ENCODE measurements around the gene KCNIP3.
A peak's percentile ranks its signal among the peaks of the same experiment; 100 is the strongest.
"Not testable (repeated sequence)": the region's sequence is repeated elsewhere in the genome, so short reads cannot be mapped to it uniquely, and the experiment has no call there.

The KCNIP3 gene

GRCh38 chr2:95389245-95390119 lies 92.3 kb downstream of the KCNIP3 start:
- no peak for DNase-seq

- no peak for DNase-seq
These were observed 93.2 kb downstream of the KCNIP3 start for GRCh38 chr2:95390272-95390880.

GRCh38 chr2:95390881-95391321 lies 93.8 kb downstream of the KCNIP3 start:
- no peak for DNase-seq

GRCh38 chr2:95391641-95392310 lies 94.6 kb downstream of the KCNIP3 start:
- DNase-seq = no peak

GRCh38 chr2:95392320-95392719 lies 95.2 kb downstream of the KCNIP3 start:
- no peak for DNase-seq

GRCh38 chr2:95392730-95393455 lies 95.7 kb downstream of the KCNIP3 start:
- DNase-seq = no peak

- DNase-seq = no peak
These were observed 96.8 kb downstream of the KCNIP3 start for GRCh38 chr2:95393901-95394300.

GRCh38 chr2:95399061-95399460 lies 101.9 kb downstream of the KCNIP3 start:
- no peak for DNase-seq

- DNase-seq = no peak
These were observed 104.3 kb downstream of the KCNIP3 start for GRCh38 chr2:95401480-95401879.

- DNase-seq = peak; percentile 14
These were observed 104.8 kb downstream of the KCNIP3 start for GRCh38 chr2:95402004-95402369.

GRCh38 chr2:95402370-95403203 lies 105.4 kb downstream of the KCNIP3 start, which contains the start of gene FAHD2A:
TSS of gene FAHD2A (plus strand) at chr2:95402708. CDS start at chr2:95405559, 2,851 bp downstream.
- peak; percentile 80 for DNase-seq

- DNase-seq = peak; percentile 3
These were observed 106.1 kb downstream of the KCNIP3 start for GRCh38 chr2:95403204-95403721.

GRCh38 chr2:95403824-95404223 lies 106.7 kb downstream of the KCNIP3 start:
- not testable (repeated sequence) for DNase-seq

GRCh38 chr2:95404676-95405075 lies 107.5 kb downstream of the KCNIP3 start:
- DNase-seq = not testable (repeated sequence)

GRCh38 chr2:95411239-95411638 lies 114.1 kb downstream of the KCNIP3 start:
- not testable (repeated sequence) for DNase-seq

GRCh38 chr2:95414015-95414594 lies 117.0 kb downstream of the KCNIP3 start:
- peak; percentile 9 for DNase-seq

GRCh38 chr2:95415138-95415537 lies 118.0 kb downstream of the KCNIP3 start:
- DNase-seq = not testable (repeated sequence)

GRCh38 chr2:95415561-95415960 lies 118.4 kb downstream of the KCNIP3 start:
- DNase-seq = not testable (repeated sequence)

- not testable (repeated sequence) for DNase-seq
These were observed 130.2 kb downstream of the KCNIP3 start for GRCh38 chr2:95427196-95427867.

GRCh38 chr2:95429748-95430467 lies 132.8 kb downstream of the KCNIP3 start:
- not testable (repeated sequence) for DNase-seq
